ENCODE measurements around the gene IQCM.
"Not testable (repeated sequence)": the region's sequence is repeated elsewhere in the genome, so short reads cannot be mapped to it uniquely, and the experiment has no call there.

Gene IQCM

DNA sequence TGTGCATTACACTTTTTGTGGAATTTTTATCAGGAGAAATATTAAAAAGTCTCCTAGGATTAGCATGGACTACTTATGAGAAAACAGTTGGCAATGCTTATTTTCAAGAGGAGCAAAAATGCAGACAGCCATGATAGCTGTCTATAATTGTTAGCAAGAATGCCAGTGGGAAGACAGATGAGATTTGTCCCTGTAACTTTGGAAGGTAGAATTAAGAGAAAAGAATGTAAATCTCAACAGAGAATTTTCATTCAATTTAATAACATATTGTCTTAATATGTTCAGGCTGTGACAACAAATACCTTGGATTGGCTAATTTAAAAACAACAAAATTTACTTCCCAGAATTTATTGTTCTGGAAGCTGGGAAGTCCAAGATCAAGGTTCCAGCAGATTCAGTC lies 349.2 kb downstream of the IQCM start:
- no peak for DNase-seq (ENCODE audit: low spot score)

DNA sequence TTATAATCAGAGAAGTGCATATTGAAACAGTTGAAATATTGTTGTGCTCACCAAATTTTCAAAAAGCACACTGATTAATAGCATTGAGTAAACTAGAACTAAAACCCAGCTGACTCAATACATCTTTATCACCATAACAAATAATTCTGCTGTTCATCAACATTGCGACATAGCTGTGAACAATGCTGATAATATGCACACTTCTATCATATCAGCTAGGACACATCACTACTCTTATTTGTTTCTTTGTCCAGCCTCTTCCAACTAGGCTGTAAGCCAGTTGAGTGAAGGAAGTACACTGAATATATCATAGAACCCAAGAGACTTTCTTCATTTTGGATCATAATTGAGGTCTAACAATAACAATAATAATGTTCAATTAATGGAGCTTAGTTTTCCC lies 349.7 kb downstream of the IQCM start:
- DNase-seq (ENCODE audit: low spot score) = no peak

DNA sequence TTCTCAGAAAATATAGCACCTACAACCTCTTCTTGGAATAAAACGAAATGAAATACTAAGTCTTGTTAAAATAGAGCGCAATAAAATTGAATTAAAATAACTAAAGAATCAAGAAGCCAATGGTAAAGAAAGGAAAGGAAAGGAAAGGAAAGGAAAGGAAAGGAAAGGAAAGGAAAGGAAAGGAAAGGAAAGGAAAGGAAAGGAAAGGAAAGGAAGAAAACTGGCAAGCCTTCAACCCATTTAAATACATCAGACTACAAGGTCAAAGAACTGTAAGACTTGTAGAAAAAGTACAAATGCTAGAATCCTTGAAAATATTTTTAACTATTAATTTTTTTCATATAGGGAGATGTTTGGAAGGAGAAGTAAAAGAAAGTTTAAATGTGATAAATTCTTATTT lies 372.1 kb downstream of the IQCM start:
- no peak for DNase-seq (ENCODE audit: low spot score)

DNA sequence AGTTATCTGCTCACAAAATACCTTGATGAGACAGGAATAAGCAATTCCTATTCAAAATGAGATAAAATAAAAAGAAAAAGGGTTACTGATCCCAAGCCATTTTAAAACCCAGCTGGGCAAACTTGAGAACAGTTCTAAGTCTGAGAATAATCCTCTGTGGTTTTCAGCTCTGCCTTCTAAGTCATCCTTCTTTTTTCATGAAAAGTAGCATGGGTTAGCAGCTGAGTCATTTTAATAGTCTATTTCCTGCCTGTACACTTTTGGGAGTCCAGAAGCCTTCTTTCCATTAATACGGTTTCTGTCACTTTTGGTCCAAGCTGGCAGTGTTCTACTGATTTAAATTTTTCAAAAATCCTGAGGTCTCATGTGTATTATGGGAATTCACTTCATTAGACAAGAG lies 374.3 kb downstream of the IQCM start:
- DNase-seq (ENCODE audit: low spot score) = no peak

DNA sequence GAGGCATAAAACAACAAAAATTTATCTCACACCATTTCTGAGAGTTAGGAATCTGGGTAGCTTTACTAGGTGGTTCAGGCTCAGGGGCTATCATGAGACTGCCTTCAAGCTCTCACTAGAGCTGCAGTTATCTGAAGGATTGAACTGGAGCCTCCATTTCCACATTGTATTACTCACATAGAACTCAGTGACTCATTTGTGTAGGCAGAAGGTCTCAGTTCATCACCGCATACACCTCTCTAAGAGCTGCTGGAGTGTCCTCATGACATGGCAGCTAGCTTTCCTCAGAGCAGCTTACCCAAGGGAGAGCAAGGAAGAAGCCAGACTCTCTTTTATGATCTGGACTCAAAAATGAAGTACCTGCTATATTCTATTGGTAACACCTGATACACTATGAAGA lies 389.2 kb downstream of the IQCM start:
- no peak for DNase-seq (ENCODE audit: low spot score)

DNA sequence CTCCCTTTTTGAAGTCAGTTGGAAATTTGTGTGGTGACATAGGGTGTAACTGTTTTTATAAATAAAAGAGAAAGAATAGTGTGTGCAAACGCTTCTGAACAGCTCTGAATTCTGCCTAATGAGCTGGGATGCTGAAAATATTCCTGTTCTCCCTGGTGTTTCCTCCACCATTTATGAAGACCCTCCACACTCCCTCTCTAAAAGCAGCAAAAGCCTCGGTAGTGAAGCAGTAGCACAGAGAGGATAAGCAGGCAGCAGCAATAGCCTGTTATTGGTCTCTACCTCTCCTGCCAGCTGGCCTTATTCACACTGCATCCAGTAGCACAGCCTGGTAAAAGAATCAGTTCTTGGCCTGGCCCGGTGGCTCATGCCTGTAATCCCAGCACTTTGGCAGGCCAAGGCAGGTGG lies 406.1 kb downstream of the IQCM start:
- DNase-seq (ENCODE audit: low spot score) = no peak

DNA sequence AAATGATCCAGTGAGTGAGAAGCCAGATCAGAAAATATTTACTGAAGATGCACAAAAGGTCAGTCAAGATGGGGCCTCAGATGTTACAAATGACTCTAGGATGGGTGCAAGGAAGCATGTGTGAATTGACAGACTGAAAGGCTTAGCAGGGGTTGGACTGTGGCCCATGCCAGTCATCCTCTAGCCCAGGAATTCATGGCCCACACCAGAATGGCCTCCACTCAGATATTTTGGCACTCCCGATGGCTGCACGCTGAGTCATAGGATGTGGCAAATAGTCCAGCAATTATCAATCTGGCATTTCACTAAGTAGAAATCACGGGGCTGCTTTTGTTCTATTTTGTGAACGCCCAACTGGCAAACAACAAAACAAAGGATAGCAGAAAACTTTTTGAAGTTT lies 406.5 kb downstream of the IQCM start:
- DNase-seq (ENCODE audit: low spot score) = peak; percentile 4

DNA sequence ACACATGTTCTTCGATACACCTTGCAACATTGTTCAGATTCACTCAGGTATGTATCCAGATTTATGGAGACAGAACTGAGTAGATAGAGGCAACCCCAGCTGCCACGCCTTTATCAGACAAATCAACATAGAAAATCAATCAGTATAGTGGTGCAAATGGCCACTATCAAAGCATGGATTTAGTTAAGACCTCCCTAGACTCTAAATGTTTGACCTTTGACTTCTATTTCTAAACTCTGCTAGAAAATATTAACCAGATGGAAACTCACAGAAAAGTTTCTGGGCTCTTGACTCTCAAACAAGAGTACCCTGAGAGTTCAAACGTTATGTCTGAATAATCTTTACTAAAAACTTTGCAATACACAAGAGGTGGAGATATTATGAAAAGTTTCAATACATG lies 411.5 kb downstream of the IQCM start:
- DNase-seq (ENCODE audit: low spot score) = no peak

DNA sequence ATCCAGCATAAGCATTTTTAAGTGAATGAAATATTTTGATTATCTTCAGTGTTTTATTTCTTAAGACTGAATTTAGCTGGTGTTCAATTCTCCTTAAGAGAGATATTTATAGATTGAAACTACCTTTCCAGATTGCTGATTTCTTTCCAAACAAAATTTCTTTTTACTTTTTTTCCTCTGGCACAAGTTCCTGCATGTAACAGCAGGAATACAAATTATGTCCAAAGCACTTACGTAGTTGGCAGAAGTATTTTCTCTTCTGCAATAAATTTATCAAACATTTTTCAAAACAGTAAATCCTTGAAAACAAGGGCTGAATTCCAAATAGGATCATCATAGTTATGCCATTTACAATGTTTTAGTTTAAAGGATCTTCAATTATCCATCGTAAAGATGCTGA lies 412.6 kb downstream of the IQCM start:
- DNase-seq (ENCODE audit: low spot score) = no peak

DNA sequence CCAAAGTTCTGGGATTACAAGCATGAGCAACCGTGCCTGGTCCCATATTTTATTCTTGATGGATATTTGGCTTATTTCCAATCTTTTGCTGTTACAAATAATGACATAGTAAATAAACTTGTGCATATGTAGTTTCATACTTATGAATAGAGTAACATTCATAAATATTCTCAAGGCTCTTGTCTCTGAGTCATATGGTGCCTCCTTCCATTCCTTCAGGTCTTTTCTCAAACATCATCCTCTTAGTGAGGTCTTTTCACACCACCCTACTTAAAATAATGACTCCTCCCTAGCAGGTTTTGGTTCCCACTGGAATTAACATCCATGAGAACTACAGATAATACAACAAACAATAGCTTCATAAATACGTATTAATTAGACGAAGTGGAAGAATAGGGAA lies 416.6 kb downstream of the IQCM start:
- DNase-seq (ENCODE audit: low spot score) = no peak

DNA sequence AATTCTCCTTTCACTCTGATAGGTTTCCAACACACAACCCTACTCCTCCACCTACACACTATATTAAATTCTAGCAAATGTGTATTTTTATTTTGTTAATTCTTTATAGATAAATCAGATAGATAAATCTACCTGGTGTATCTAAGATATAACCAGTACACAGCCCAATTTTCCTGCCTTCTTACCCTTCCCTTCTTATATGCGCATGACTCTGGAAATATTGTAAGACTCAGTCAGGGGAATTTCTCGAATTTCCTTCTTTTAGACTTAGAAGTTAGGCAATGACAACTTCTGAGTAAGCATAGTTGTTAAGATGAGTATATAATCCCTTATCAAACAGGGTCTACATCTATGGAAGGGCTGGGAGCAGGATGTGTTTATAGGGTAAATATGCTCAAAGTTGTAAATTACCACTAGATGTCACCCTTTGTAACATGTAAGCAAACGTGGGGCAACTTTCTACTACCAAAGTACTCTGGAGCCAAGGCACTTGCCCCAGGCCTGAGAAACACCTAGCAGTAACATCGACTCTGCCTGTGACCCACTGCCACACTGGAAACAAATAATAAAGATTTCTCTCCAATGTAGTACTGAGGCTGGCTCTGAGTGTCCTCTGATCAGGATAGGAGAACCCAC lies 444.7 kb downstream of the IQCM start:
- DNase-seq (ENCODE audit: low spot score) = peak; percentile 40

DNA sequence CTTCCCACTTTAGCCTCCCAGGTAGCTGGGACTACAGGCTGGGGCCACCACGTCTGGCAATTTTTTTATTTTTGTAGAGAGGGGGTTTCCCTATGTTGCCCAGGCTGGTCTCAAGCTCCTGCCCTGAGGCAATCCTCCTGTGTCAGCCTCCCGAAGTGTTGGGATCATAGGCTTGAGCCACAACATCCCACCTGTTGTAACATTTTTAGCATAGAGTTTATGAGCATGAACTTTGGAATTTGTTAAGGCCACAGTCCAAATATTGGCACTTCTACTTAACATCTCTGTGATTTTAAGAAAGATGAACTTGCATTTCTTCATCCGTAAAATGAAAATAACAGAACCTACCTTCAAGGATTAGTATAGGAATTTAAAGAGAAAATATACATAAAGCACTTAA lies 445.6 kb downstream of the IQCM start:
- no peak for DNase-seq (ENCODE audit: low spot score)

DNA sequence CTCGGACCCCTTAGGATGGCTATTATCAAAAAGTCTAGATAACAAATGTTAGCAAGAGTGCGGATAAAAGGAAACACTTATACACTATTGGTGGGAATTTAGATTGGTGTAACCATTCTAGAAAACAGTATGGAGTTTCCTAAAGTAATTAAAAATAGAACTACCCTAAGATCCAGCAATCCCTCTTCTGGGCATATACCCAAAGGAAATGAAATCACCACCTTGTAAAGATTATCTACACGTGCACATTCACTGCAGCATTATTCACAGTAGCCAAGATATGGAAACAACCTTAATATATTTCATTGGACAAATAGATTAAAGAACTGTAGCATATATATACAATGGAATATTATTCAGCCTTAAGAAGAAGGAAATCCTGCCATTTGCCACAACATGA lies 462.4 kb downstream of the IQCM start:
- DNase-seq (ENCODE audit: low spot score) = no peak

DNA sequence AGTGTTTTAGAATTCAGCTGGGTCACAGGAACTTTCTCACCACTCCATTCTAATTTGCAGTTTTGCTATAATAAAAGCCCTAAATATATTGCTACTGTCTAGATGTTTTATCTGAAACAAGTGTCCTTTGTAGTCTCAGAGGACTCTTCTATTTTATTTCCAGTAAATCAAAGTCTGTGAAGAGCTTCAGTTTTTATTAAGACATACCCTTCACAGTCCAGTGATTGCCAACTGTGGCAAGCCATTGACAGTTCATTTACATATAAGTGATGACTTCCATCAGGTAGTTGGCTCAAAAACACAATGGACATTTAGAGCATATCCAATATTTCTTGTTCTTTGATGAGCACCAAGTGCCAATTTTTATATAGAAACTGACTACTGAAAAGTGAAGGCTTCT lies 466.1 kb downstream of the IQCM start:
- no peak for DNase-seq (ENCODE audit: low spot score)

DNA sequence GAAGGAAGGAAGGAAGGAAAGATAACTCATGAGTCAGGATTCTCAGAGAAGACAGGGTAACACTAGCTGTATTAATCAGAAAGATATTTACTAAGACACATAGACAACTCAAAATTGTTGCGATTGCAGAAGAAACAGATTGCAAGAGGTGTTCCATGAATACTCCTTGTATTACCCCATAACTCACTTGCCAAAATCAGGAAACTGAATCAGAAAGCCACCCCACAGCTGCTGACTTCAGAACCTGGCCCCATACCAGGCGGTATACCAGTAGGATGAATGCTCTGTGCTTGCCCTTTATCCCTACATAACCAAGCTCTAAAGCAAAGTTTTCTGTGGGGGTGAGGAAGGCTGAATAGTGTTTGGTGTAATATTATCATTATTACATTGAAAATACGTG lies 468.5 kb downstream of the IQCM start:
- DNase-seq (ENCODE audit: low spot score) = no peak

DNA sequence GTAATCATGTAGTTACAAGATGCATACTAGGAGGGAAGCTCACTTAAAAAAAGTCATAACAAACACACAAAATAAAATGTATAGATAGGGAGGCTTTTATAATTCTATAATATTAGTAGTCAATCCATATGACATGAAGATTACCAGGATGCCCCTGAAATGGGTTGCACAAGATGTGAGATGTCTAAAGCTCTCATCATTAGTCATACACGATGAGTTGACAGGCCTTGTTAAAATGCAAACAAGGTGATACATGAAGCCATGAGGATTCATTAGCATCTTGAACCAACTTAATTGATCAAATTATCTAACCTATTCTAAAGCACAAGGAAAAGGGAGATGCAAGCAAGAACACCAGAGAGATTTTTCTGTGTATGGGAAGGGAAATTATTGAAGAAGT lies 470.2 kb downstream of the IQCM start:
- no peak for DNase-seq (ENCODE audit: low spot score)

DNA sequence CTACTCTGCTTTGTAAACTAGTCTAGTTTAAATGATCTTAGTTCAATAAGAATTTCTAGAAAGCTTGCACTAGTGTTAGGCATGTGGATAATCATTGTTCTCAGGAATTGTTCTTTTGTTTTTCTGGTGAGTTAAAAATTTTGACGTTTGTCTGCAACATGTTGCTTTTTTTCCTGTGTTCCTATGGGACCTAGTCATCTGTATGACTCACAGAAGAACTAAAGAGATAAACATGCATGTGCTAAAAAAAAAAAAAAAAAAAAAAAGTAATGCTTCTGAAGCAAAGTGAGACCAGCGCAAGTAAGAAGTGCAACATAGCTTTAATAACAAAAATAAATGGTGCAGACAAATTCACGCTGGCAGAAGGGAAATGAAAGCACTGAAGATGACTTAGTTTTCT lies 471.2 kb downstream of the IQCM start:
- peak; percentile 75 for DNase-seq (ENCODE audit: low spot score)

DNA sequence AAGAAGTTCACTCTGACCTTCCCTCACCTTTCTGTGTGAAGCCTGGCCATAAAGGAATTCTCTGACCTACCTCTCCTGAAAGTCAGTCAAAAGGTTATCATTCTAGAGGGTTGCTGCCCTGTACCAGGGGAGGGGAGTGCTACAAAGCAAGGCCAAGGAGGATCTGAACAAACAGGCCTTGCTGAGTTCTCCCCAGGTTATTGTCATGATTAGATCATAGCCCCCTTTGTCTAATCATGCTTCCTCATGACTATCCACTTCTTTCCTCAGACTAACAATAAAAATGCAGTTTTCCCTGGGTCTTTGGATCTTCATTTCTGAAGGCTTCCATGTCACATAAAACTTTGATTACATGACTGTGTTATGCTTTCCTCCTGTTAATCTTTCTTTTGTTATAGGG lies 472.0 kb downstream of the IQCM start:
- peak; percentile 10 for DNase-seq (ENCODE audit: low spot score)

DNA sequence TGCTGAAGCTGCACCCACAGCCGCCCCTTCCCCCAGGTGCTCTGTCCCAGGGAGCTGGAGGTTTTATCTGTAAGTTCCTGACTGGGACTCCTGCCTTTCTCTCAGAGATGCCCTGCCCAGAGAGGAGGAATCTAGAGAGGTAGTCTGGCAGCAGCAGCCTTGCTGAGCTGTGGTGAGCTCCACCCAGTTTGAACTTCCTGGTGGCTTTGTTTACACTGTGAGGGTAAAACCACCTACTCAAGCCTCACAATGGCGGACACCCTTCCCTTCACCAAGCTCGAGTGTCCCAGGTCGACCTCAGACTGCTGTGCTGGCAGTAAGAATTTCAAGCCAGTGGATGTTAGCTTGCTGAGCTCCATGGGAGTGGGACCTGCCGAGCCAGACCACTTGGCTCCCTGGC lies 474.5 kb downstream of the IQCM start:
- DNase-seq (ENCODE audit: low spot score) = not testable (repeated sequence)

DNA sequence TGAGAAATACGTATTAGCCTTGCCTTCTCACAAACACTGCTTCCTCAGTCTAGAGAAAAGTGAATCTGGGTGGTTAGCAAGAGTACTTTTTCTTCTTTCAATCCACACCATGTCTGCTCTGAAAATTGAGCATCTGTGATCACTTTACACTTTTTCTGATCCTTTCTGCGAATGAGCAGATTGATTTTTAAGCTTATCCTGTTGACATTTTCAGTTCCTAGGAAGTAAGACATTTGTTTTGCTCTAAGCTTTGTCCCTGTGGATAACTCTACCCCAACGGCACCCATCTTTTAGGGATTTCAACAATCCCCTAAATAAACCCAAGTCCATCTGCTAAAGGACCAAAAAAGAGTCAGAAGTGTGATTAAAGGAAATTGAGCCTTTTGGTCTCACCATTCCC lies 487.5 kb downstream of the IQCM start:
- DNase-seq (ENCODE audit: low spot score) = no peak

DNA sequence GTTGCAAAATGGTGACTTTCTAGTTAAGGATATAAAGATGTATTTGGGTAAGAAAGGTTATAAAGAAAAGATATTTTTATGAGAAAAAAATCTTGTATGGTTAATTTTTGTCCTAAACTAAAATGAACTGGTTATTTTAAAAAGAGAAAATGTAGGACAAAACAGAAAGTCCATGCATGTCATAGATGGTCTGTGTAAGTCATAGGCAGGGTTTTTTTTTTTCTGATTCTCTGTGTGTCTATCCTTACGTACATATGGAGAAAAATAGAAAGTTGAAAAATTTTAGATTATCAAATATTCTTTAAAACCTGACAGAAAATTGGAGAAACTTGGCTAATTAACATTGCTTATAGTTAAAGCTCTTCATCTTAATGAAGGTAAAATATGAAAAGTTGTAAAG lies 493.4 kb downstream of the IQCM start:
- DNase-seq (ENCODE audit: low spot score) = no peak

DNA sequence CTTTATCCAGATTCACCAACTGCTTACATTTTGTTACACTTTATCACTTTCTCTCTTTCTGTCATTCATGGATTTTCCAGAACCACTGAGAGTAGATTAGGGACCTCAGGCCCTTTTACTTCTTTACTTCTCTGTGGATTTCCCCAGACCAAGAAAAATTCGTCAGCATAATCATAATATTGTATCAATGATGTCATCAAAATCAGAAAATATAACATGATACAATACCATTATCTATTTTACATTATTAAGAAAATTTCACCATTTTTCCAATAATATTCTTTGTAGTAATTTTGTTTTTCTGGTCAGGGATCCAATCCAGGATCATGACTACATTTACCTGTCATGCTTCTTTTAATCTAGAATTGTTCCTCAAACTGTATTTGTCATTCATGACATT lies 494.2 kb downstream of the IQCM start:
- DNase-seq (ENCODE audit: low spot score) = no peak

DNA sequence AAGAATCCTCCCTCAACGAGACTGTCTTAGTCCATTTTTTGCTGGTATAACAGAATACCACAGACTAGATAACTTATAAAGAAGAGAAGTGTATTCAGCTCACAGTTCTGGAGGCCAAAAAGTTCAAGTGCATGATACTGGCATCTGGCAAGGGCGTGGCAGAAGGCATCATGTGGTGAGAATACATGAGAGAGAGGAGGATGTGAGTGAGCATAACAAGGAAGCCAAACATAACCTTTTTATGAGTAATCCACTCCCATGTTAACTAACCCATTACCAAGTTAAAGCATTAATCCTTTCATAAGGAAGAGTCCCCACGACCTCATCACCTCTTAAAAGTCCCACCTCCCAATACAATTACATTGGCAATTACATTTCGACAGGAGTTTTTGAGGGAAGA lies 504.6 kb downstream of the IQCM start:
- no peak for DNase-seq (ENCODE audit: low spot score)

DNA sequence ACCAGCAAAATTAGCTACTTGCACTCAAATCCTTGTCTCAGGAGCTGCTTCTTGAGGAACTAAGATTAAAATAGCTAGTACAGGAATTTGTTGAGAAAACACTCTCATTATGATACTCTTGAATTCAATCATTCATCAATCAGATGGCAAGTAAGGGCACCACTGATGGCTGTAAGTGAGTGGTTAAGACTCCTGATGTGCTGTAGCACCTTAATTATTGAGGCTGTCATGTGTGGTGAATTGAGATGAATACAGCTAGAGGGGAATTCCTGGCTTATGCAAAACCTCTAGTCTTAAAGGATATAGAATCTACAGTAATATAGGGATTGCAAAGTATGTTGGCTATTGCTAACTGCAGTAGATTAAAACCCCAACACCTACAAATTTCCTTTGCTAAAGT lies 509.1 kb downstream of the IQCM start:
- DNase-seq (ENCODE audit: low spot score) = no peak
